Spleen (tissue), 7 donors: ENCODE measurements around the gene TMEM219.

ENCODE experiments used
- POLR2A ChIP-seq, 3 donors: fragments of 450-650 bp; IDR thresholded peaks; one replicate each; pipeline ENCODE4 v1.5.1; 2017; ENCODE audit warnings: antibody characterized with exemption in 3 of 3, mild to moderate bottlenecking in 1 of 3
- POLR2AphosphoS5 ChIP-seq, 3 donors: sonication (generic); formaldehyde crosslinking; IDR thresholded peaks; one replicate each; pipeline ENCODE4 v1.5.1; 2017; ENCODE audit warnings: antibody characterized with exemption in 3 of 3
- TF ChIP-seq, protein P1 (sequence below), 11 experiments: fragments of 200-600 bp in 7 of 11; fragments of 450-650 bp in 4 of 11; sonication (generic) in 4 of 11; IDR thresholded peaks in 8 of 11; conservative IDR thresholded peaks in 3 of 11; 1 replicate in 7 of 11; 2 replicates in 4 of 11; pipeline versions ENCODE4 v1.4.0 to v1.8.0; 2016 to 2021; ENCODE audit warnings: antibody characterized with exemption in 11 of 11, inconsistent platforms in 4 of 11, mild to moderate bottlenecking in 1 of 11
- donor health status: DM: no; HTN: no; CAD: no; lungs with moderate emphysema.
- donor health status: DM: no; HTN: no; CAD: no.
- donor health status: DM: no; HTN: no; CAD: no.

DNA sequence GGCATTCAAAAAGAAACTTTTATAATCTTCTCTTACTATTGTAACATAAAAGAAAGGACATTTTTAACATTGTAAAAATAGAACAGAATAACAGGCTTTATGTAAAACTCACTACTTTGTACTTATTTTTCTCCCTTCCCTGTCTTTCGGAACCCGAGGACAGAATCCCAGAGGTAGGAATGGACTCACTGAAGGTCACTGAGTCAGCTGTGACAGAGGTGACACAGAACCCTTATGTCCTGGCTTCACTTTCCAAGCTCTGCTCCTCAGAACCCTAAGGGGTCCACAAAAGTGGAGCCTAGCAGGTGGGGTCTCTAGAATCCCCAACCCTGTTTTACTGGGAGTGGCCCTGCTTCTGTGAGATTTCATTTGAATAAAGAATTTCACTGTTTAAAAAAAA is 39.6 kb upstream of the TMEM219 start:
- no peak for TF ChIP-seq POLR2A (IDR thresholded peaks at IDR 0.05)
- TF ChIP-seq, protein P1, sequence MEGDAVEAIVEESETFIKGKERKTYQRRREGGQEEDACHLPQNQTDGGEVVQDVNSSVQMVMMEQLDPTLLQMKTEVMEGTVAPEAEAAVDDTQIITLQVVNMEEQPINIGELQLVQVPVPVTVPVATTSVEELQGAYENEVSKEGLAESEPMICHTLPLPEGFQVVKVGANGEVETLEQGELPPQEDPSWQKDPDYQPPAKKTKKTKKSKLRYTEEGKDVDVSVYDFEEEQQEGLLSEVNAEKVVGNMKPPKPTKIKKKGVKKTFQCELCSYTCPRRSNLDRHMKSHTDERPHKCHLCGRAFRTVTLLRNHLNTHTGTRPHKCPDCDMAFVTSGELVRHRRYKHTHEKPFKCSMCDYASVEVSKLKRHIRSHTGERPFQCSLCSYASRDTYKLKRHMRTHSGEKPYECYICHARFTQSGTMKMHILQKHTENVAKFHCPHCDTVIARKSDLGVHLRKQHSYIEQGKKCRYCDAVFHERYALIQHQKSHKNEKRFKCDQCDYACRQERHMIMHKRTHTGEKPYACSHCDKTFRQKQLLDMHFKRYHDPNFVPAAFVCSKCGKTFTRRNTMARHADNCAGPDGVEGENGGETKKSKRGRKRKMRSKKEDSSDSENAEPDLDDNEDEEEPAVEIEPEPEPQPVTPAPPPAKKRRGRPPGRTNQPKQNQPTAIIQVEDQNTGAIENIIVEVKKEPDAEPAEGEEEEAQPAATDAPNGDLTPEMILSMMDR (IDR thresholded peaks at IDR 0.05 in 8 of 11, conservative IDR thresholded peaks at IDR 0.05 in 3 of 11): no peak
- TF ChIP-seq POLR2AphosphoS5 (IDR thresholded peaks at IDR 0.05): no peak
